ENCODE results near the gene ALDOB. TPM values are rescaled to one million over a fixed set of nuclear protein-coding genes. Genes with fewer than 3 reads are reported as not detected.

ALDOB gene
- total RNA-seq (2014; rRNA removed), result not detected in 2 replicates
- not detected for Bru-seq, nascent RNA
- BruChase-seq, experiment 1, labeled RNA remaining after a 6-hour chase, result not detected
- not detected for BruChase-seq, experiment 2, labeled RNA remaining after a 2-hour chase
- long read RNA-seq, result 0 reads

- Histone ChIP-seq H3K27me3 (ENCODE audit: low read length) (peaks cover 17% of the 10 kb centered on the region; the same call in 1 of the 2 replicates), H3F3A (ENCODE audit: low read length, unreplicated experiment) (no peaks in the 10 kb centered on the region), H3K4me1 (ENCODE audit: insufficient read depth, low read length) (no peaks in the 10 kb centered on the region), H3K27ac (ENCODE audit: low read length) (no peak within 1 kb of the TSS), H3K9me3 (ENCODE audit: low read length) (no peaks in the 10 kb centered on the region), H3K4me3 (ENCODE audit: low read length) (no peak within 1 kb of the TSS), H2AFZ (ENCODE audit: low read length) (no peak within 1 kb of the TSS), H3K79me2 (ENCODE audit: low read length) (no peaks in the 10 kb centered on the region), H3K9ac (ENCODE audit: low read length) (no peak within 1 kb of the TSS), H3K36me3 (ENCODE audit: low read depth, low read length) (no peaks in the 10 kb centered on the region), H3K4me2 (ENCODE audit: low read length) (no peak within 1 kb of the TSS), H4K20me1 (ENCODE audit: low read length) (no peaks in the 10 kb centered on the region), H3K9me2 (replicated peaks; ENCODE audit: low read length) (no peaks in the 10 kb centered on the region)
- DNase-seq (no peak), ATAC-seq (no peak)
- ChIA-PET POLR2A (ENCODE audit: unreplicated experiment) (no interaction called here), CTCF (no interaction called here)
- TF ChIP-seq CTCF (conservative IDR thresholded peaks at IDR 0.05; ENCODE audit: low read depth, low read length) (no peak), EZH2 (IDR thresholded peaks at IDR 0.05; ENCODE audit: low read length, unreplicated experiment) (no peak), EZH2phosphoT487 (IDR thresholded peaks at IDR 0.05; ENCODE audit: borderline replicate concordance, low read length) (no peak)
- intact Hi-C loops (cut with micrococcal nuclease), result no loop called here
- no TSS peak for BruUV-seq (replicated peaks)
Observed at GRCh38 chr9:101435601-101436079, at the start of gene ALDOB. ALDOB (minus strand) TSS chr9:101435774; CDS start chr9:101430887, 4,887 bp downstream.

- Histone ChIP-seq H3K79me2 (ENCODE audit: low read length) (no peaks in the 10 kb centered on the region), H3K27ac (ENCODE audit: low read length) (no peak overlapping the region), H3K9ac (ENCODE audit: low read length) (no peak overlapping the region), H3K4me3 (ENCODE audit: low read length) (no peak overlapping the region), H3K36me3 (ENCODE audit: low read depth, low read length) (no peaks in the 10 kb centered on the region), H3K9me2 (replicated peaks; ENCODE audit: low read length) (no peaks in the 10 kb centered on the region), H4K20me1 (ENCODE audit: low read length) (no peaks in the 10 kb centered on the region), H3K27me3 (ENCODE audit: low read length) (no peaks in the 10 kb centered on the region), H3K4me2 (ENCODE audit: low read length) (no peak overlapping the region), H3K9me3 (ENCODE audit: low read length) (no peaks in the 10 kb centered on the region), H3K4me1 (ENCODE audit: insufficient read depth, low read length) (no peaks in the 10 kb centered on the region), H2AFZ (ENCODE audit: low read length) (no peak overlapping the region), H3F3A (ENCODE audit: low read length, unreplicated experiment) (no peaks in the 10 kb centered on the region)
- CTCF ChIA-PET, result no interaction called here
- POLR2A ChIA-PET (ENCODE audit: unreplicated experiment), result no interaction called here
- no peak for ATAC-seq
- DNase-seq, result no peak
- TF ChIP-seq CTCF (conservative IDR thresholded peaks at IDR 0.05; ENCODE audit: low read depth, low read length) (no peak), EZH2 (IDR thresholded peaks at IDR 0.05; ENCODE audit: low read length, unreplicated experiment) (no peak), EZH2phosphoT487 (IDR thresholded peaks at IDR 0.05; ENCODE audit: borderline replicate concordance, low read length) (no peak)
- no TSS peak for BruUV-seq (replicated peaks)
- intact Hi-C loops (cut with micrococcal nuclease), result no loop called here
Observed at GRCh38 chr9:101484046-101484445, 48.5 kb upstream of the ALDOB start.

GRCh38 chr9:101481261-101481660, 45.7 kb upstream of the ALDOB start:
- no TSS peak for BruUV-seq (replicated peaks)
- Histone ChIP-seq H3K27me3 (ENCODE audit: low read length) (no peaks in the 10 kb centered on the region), H3K9ac (ENCODE audit: low read length) (no peak overlapping the region), H3K79me2 (ENCODE audit: low read length) (no peaks in the 10 kb centered on the region), H3K4me2 (ENCODE audit: low read length) (no peak overlapping the region), H3K9me2 (replicated peaks; ENCODE audit: low read length) (no peaks in the 10 kb centered on the region), H3K27ac (ENCODE audit: low read length) (no peak overlapping the region), H4K20me1 (ENCODE audit: low read length) (no peaks in the 10 kb centered on the region), H3K4me1 (ENCODE audit: insufficient read depth, low read length) (no peaks in the 10 kb centered on the region), H3K4me3 (ENCODE audit: low read length) (no peak overlapping the region), H2AFZ (ENCODE audit: low read length) (no peak overlapping the region), H3K9me3 (ENCODE audit: low read length) (no peaks in the 10 kb centered on the region), H3F3A (ENCODE audit: low read length, unreplicated experiment) (no peaks in the 10 kb centered on the region), H3K36me3 (ENCODE audit: low read depth, low read length) (no peaks in the 10 kb centered on the region)
- DNase-seq (no peak), ATAC-seq (no peak)
- intact Hi-C loops (cut with micrococcal nuclease), result no loop called here
- TF ChIP-seq EZH2 (IDR thresholded peaks at IDR 0.05; ENCODE audit: low read length, unreplicated experiment), result no peak
- TF ChIP-seq CTCF (conservative IDR thresholded peaks at IDR 0.05; ENCODE audit: low read depth, low read length), result no peak
- no peak for TF ChIP-seq EZH2phosphoT487 (IDR thresholded peaks at IDR 0.05; ENCODE audit: borderline replicate concordance, low read length)
- ChIA-PET CTCF (no interaction called here), POLR2A (ENCODE audit: unreplicated experiment) (no interaction called here)

All from PC-3 (cell line).